C4-2B (cell line): ENCODE measurements around the gene MNDA.

Experiments
- CTCF ChIP-seq: fragments of 450-650 bp; conservative IDR thresholded peaks from 2 replicates; pipeline ENCODE4 v1.5.1; 2017; ENCODE audit warnings: mild to moderate bottlenecking
- ZFX ChIP-seq: fragments of 450-650 bp; IDR thresholded peaks from 2 replicates; pipeline ENCODE4 v1.6.1; 2017

- no peak for TF ChIP-seq CTCF
- no peak for TF ChIP-seq ZFX
These were observed 27.5 kb upstream of the MNDA start for GRCh38 chr1:158803678-158804077.
